SKM-1 treated with dmso at 0.1 percent for 144 hours (cell line): ENCODE results near the gene KLHL21.
A peak's percentile ranks its signal among the peaks of the same experiment; 100 is the strongest.
"Not testable (repeated sequence)": the region's sequence is repeated elsewhere in the genome, so short reads cannot be mapped to it uniquely, and the experiment has no call there.

Experiments
- DNase-seq: peaks from one replicate; lab custom pipeline; 2025; ENCODE audit not compliant: unreplicated experiment; lab: John Stamatoyannopoulos, UW

The KLHL21 gene, protein sequence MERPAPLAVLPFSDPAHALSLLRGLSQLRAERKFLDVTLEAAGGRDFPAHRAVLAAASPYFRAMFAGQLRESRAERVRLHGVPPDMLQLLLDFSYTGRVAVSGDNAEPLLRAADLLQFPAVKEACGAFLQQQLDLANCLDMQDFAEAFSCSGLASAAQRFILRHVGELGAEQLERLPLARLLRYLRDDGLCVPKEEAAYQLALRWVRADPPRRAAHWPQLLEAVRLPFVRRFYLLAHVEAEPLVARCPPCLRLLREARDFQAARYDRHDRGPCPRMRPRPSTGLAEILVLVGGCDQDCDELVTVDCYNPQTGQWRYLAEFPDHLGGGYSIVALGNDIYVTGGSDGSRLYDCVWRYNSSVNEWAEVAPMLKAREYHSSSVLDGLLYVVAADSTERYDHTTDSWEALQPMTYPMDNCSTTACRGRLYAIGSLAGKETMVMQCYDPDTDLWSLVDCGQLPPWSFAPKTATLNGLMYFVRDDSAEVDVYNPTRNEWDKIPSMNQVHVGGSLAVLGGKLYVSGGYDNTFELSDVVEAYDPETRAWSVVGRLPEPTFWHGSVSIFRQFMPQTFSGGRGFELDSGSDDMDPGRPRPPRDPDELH

GRCh38 chr1:6602669-6603237 is at the start of gene KLHL21:
KLHL21 (minus strand) TSS chr1:6602869; CDS start chr1:6602817, 52 bp downstream.
- peak; percentile 78 for DNase-seq

DNA sequence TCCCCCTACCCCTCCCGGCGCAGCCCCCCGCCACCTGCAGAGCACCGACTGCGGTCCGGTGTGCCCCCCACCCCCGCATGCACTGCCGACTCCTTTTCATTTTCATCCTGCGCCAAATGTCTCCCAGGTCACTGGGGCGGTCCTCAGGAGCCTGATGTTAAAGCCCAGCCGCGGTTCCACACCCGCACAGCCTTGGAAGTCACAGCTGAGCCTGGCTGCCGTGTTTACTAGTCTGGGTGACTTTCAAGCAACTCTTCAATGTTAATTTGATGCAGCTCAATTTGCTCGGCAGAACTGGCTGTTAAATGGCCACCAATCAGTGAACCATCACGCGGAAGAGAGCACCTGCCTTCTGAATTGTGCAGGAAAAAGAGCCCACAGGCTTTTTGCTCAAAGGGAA is 49.2 kb upstream of the KLHL21 start:
- no peak for DNase-seq

DNA sequence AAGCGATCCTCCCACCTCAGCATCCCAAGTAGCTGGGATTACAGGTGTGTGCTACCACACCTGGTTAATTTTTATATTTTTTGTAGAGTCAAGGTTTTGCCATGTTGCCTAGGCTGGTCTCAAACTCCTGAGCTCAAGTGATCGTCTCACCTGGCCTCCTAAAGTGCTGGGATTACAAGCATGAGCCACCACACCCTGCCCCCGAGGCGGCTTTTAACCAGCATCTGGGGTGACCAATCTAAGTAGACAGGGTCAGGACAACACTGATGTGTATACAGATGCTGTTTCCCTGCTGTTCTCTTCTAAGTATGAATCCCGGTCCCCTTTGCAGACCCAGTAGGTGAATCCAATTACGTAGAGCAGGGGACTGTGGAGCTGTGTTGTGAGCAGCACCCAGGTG is 45.9 kb upstream of the KLHL21 start:
- no peak for DNase-seq

- peak; percentile 54 for DNase-seq
Observed at GRCh38 chr1:6646499-6647148, 44.0 kb upstream of the KLHL21 start.

DNA sequence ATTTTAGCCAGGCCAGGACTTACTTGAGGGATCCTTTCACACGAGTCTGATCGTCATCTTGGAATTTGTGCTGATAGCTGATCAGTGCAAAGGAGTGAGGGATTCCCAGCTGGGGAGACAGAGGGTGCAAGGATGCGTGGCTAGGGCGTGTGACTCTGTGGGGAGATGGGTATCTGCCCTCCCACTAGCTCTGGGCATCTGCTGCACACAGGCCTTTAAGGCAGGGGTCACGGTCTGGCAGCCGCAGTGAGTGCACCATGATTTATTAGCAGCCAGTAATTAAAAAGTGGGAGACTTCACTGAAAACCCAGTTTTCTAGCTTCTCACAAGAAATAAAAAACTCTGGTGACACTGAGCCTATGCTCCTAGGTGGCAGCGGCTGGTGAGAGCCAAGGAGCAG is 42.3 kb upstream of the KLHL21 start:
- no peak for DNase-seq

GRCh38 chr1:6640867-6641266 is 38.2 kb upstream of the KLHL21 start:
- not testable (repeated sequence) for DNase-seq

- no peak for DNase-seq
Observed at GRCh38 chr1:6638226-6638625, 35.6 kb upstream of the KLHL21 start.

- no peak for DNase-seq
Observed at GRCh38 chr1:6637770-6638169, 35.1 kb upstream of the KLHL21 start.

- DNase-seq, result not testable (repeated sequence)
Observed at GRCh38 chr1:6636778-6637177, 34.1 kb upstream of the KLHL21 start.

GRCh38 chr1:6635910-6636760 is 33.5 kb upstream of the KLHL21 start:
- no peak for DNase-seq

DNA sequence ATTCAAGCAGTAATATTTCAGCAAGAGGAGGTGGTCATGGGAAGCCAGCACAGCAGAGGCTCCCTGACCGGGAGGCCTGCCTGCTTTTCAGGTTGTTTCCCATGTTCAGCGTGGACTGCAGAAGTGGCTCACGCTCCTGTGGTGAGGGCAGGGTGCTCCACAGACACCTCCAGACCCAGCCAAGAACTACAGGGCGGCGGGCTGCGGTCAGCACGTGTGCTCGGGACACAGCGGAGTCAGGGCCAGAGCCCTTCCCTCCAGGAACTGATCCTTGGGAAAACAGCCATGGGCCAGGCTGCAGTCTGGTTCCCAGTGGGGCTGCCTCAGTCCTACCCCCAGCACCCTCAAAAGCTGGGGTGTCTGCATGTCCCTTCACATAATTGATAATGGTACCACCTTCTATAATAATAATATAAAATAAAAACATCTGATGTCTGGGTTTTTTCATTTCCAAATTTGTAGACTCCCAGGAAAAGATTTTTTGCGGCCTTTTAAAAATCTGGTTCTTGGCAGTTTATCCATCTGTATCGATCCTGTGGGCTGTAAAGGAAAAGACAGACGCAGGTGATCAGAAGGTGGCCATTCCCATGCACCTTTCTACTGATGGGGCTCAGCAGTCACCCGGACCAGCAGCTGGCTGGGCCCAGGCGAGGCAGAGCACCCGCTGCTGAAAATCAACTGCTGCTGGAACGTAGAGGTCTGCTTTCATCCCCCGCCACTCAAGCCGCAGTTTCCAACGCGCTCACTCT is 32.7 kb upstream of the KLHL21 start:
- DNase-seq, result no peak

DNA sequence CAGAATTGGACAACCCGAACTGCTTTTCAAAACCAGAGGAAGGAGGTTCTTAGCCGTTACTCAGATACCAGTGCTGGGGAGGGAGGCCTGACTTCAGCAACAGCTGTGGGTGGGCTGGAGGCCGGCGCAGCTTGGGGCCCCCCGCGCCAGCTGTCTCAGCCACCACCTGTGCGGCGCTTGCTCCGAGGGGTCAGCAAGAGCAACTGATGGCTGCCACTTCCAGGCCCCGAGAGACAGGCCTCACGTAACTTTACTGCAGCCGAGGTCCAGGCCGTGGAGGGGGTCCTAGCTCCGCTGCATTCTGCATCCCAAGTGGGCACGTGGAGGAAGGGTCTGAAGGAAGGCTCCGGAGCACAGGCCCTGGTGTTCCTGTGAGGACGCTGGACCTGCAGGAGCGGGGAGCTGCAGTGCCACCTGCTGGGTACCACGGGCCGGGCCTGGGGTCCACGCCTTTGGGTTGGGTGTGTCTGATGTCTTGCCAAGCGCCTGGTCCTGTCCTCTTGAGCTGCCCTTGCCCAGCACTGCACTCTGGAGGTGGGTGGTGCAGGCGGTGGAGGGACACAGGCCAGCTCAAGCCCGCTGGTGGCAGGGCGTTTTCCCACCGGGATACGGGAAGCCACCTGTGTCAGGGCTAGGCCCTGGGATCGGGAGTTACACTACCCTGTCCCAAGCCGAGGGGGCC is 31.8 kb upstream of the KLHL21 start:
- no peak for DNase-seq

DNA sequence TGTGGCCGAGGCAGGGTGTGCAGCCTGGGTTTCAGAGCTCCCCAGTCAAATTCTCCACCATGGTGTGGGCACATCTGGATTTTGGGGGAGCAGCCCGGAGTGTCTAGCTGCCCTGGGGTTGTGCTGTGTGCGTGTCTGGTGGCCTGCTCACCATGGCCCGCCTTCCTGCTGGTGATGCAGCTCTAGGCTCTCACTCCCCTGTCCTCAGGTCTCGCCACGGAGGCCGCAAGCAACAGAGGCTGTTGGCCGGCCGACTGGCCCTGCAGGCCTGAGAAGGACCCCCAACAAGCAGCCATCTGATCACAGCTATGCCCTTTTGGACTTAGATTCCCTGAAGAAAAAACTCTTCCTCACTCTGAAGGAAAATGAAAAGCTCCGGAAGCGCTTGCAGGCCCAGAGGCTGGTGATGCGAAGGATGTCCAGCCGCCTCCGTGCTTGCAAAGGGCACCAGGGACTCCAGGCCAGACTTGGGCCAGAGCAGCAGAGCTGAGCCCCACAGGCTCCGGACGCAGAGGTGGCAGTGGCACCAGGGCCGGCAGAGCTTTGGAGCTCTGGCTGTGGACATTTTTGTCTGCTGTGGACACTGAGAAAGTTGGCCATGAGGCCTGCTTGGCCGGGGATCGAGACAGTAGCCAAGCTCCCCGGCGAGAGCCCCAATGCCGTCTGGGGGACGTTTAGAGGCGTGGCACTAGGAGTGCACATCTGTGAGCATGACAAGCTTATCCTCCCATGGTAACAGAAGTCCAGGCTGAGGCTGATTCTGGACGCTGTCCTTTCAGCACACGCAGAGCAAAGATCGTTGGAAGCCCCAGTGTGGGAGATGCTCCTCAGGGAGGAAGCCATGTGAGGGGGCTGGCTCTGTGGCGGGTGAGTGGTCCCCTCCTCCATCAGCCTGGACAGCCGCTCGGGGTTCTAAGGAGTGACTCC is 30.2 kb upstream of the KLHL21 start:
- no peak for DNase-seq

DNA sequence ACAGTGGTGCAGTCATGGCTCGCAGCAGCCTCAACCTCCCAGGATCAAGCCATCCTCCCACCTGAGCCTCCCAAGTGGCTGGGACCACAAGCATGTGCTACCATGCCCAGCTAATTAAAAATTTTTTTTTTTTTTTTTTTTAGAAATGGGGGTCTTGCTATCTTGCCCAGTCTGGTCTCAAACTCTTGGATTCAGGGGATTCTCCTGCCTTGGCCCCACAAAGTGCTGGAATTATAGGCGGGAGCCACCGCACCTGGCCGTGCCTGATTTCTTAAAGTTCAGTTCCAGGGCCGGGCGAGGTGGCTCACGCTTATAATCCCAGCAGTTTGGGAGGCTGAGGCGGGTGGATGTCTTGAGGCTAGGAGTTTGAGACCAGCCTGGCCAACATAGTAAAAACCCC is 28.4 kb upstream of the KLHL21 start:
- no peak for DNase-seq

DNA sequence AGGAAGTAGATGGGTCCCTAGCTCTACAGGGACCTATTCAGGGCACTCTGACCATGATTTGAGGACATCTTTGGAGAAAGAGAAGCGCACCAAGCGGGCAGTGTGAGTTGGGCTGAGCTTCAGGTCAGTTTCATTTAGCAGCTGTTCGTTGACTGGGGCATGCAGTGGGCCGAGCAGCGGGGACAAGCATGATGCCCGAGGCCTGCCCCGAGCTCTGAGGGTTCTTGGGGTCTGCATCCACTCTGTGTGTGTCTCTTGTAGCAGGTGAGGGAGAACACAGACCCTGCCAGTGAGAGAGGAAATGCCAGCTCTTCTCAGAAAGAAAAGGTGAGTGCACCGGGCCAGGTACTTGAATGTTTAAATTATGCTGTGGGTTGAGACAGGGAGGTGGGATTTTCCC is 27.4 kb upstream of the KLHL21 start:
- DNase-seq, result no peak

- no peak for DNase-seq
Observed at GRCh38 chr1:6628971-6629479, 26.4 kb upstream of the KLHL21 start.

GRCh38 chr1:6627841-6628545 is 25.3 kb upstream of the KLHL21 start:
- no peak for DNase-seq

- no peak for DNase-seq
Observed at GRCh38 chr1:6627031-6627430, 24.4 kb upstream of the KLHL21 start.
